GM13976 (cell line): ENCODE measurements around the gene SERPINA3.
"Not testable (repeated sequence)": the region's sequence is repeated elsewhere in the genome, so short reads cannot be mapped to it uniquely, and the experiment has no call there.

Source experiments
- DNase-seq: peaks from one replicate; pipeline ENCODE4 v3.0.0; 2012; ENCODE audit warnings: low spot score
- in situ Hi-C: fragments of 300-500 bp; cut with MboI; formaldehyde crosslinking; loops from one replicate; pipeline ENCODE4 v1.12.0; 2022; ENCODE audit warnings: low sequenced_read_pairs, mixed read lengths, inconsistent platforms; ENCODE audit not compliant: unreplicated experiment
- TF ChIP-seq, protein P1 (sequence below): IDR thresholded peaks from 2 replicates; pipeline ENCODE4 v1.5.1; 2012; ENCODE audit warnings: borderline replicate concordance, mild to moderate bottlenecking; ENCODE audit not compliant: insufficient read depth; ENCODE audit errors: extremely low read depth, missing control alignments, control extremely low read depth

Gene SERPINA3

DNA sequence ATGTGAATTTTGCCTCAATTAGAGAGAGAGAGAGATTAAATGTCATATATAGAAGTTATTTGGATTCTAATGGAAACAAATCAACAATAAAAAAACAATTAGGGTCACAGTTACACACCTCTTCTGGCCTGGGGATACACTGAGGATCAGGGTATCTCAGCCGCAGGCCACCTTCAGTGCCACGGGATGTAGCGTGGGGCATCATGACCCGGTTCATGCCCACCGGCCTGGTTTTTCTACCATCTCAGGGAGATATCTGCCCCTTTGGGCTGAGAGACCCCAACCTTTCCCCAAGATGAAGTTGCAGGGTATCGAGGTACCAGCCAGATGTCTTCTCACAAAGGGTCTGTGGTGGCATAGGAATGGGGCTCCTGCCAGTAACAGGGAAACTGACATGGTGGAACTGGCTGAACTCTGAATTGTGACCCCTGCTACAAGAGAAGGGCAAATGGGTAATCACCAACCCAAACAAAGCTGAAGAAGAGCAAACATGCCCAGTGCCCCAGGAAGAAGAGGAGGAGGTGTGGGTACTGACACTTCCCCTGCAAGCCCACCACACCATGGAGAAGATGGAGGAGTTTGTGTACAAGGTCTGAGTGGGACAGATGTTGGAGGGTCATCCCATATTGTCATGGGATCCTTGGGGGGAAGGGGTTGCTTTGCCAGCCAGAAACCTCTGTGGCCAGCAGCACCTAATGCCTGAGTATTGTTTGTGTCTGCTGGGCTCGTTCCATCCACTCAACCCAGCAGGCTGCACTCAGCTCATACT, 19.5 kb downstream of the SERPINA3 start:
- no peak for DNase-seq
- in situ Hi-C loops = no loop called here
- TF ChIP-seq, protein P1, sequence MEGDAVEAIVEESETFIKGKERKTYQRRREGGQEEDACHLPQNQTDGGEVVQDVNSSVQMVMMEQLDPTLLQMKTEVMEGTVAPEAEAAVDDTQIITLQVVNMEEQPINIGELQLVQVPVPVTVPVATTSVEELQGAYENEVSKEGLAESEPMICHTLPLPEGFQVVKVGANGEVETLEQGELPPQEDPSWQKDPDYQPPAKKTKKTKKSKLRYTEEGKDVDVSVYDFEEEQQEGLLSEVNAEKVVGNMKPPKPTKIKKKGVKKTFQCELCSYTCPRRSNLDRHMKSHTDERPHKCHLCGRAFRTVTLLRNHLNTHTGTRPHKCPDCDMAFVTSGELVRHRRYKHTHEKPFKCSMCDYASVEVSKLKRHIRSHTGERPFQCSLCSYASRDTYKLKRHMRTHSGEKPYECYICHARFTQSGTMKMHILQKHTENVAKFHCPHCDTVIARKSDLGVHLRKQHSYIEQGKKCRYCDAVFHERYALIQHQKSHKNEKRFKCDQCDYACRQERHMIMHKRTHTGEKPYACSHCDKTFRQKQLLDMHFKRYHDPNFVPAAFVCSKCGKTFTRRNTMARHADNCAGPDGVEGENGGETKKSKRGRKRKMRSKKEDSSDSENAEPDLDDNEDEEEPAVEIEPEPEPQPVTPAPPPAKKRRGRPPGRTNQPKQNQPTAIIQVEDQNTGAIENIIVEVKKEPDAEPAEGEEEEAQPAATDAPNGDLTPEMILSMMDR = no peak

DNA sequence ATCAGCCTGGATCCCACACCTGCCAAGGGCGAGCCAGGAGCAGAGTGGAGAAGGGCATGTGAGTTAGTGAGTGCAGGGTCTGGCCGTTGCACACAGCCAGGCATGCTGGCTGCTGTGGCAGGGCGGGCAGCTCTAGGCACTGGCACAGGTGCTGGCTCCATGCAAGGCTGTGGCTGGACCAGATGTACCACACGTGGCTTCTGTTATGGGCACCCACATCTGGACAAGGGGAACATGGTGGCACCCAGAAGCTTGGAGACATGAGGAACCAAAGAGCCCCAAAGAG, 20.1 kb downstream of the SERPINA3 start:
- TF ChIP-seq, protein P1 = no peak
- in situ Hi-C loops = no loop called here
- DNase-seq = no peak

DNA sequence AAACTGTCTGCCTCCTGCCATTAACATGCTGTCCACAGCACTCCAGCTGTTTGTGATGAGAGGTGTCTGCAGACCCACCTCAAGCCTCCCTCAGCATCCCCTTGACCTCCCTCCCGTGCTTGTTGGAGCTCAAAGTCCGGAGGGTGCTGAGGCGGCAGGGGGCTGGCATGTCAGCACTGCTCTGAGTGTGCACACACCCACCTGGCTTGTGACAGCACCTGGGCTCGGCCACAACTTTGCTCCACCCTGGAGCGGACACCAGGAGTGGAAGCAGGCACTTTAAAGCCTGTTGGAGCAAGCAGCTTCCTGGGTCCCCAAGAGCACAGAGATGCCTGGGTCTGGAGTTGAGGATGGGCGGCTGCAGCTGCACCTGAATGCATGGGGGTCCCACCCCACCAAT, 20.9 kb downstream of the SERPINA3 start:
- no peak for DNase-seq
- in situ Hi-C loops = no loop called here
- TF ChIP-seq, protein P1 = no peak

DNA sequence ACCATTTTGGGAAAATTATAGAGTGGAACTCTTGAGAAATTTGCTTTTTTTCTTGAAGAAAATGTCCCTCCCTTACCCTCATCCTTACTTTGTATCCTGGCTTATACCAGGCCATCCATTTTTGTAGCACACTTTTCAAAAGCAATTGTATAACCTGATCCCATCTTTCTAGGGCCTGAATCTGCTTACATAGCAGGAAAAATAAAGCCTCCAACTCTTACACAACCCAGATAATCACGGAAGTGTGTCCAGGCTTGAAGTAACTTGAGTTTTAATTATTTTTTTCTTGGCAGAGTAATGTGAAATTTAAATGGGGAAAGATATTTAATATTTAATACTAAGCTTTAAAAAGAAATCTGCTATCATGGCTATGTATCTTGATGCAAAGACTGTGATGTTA, 23.0 kb downstream of the SERPINA3 start:
- TF ChIP-seq, protein P1 = no peak
- no peak for DNase-seq
- in situ Hi-C loops = no loop called here

DNA sequence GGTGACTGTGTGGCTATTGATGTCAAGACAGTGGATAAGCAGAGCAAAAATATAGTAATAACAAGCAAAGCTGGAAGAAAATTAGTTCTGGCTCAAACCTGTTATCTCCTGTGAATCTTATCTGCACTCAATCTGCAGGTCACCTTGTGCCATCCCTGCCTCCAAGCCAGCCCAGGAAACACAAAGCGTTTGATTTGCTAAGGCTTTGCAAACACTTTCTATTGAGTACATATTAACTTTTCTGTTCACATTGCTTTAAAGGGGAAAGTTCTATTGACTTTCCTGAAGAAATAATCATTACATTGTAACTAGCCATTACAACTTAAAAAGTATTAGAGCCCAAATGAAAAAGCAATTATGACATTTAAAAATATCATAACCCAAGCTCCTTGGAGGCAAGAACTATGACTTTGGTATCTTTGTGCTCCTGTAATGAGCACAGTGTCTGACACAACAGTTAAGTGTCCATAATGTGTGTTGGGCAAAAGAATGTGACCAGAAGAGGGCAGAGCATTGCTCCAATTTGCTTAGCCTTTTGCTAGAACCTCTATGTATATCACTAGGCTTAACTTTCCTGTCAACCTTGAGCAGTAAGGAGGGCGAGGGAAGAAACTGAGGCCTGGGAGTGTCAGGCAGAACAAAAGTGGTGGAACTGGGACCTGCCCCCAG, 24.7 kb downstream of the SERPINA3 start:
- no peak for DNase-seq
- in situ Hi-C loops = no loop called here
- TF ChIP-seq, protein P1 = no peak

DNA sequence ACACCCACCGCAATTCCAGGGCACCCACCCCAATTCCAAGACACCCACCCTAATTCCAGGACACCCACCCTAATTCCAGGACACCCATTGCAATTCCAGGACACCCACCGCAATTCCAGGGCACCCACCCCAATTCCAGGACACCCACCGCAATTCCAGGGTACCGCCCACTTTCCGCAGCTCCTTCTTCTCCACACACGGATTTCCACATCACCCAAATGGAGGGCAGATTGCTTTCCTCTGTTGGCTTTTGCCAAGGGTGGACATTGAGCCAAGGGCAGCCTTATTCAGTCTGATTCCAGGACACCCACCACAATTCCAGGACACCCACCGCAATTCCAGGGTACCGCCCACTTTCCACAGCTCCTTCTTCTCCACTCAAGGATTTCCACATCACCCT, 25.6 kb downstream of the SERPINA3 start:
- in situ Hi-C loops, DNase-seq: not testable (repeated sequence)

DNA sequence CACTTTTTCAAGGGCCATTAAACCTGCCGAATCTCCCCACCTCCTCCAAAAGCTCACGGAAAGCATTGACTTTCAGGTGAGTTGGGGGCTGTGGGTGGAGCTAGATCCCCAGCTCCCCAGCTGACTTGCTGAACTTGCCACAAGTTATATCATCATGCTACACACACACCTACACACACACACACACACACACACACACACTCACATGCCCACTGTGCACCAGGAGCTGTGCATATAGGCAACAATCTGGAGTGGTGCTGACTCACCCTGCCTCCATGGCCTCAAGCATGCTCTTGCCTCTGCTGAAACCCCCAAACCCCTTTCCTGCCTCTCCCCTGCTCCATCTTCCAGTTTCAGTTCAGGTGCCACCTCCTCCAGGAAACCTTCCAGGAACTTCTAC, 26.1 kb downstream of the SERPINA3 start:
- TF ChIP-seq, protein P1 = no peak
- in situ Hi-C loops = no loop called here
- no peak for DNase-seq
